Hematopoietic multipotent progenitor cell treated with erythropoietin and hydrocortisone succinate and interleukin-3 and kit ligand, for 6 days (in vitro differentiated cells): ENCODE results near the gene HUWE1.
"Not testable (repeated sequence)": the region's sequence is repeated elsewhere in the genome, so short reads cannot be mapped to it uniquely, and the experiment has no call there.

Source experiments
- DNase-seq: peaks from one replicate; pipeline ENCODE4 v3.0.0-alpha.2; 2015

The HUWE1 gene

DNA sequence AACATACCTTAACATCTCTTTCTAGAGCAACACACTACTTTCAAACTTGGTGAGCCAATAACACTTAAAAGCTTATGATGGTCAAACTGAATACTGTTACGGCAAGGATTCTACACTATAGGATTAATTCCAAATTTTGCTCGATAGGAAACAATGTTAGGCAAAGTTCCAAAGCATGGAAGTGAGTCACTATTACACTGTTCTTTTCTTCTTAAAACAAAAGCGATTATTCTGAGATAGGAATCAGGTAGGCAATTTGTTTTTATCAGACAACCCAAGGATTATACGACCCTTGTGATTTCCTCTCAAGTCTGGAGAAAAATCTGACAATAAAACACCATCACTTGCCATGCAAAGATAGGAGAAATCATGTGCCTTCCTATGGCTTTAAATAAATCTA is 81.5 kb downstream of the HUWE1 start:
- no peak for DNase-seq

DNA sequence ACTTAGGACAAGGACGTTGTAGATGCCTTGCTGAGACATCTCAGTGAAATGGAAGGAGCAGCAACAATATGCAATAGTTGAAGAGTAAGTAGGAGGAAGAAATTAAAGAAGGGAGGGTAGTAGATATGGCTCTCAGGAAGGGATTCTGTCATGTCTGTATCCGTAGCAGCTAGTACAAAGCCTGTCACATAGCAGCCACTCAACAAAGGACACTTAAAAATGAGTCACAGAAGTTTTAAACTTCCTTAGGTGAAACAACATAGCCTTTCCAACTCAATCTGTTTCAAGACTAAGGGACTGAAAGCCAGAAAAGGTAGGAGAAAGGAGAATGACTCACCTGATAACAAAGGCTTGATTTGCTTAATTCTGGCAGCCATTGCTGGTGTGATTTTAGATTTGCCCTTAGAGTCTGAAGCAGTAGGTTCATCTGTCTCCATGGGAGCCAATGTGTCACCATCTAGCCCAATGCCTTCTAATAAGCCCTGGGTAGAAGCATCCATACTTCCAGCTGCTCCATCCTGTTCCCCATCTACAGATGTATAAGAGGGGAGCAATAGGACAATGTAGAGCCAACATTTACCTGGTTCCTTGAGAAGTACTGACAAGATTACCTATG is 86.6 kb downstream of the HUWE1 start:
- no peak for DNase-seq

DNA sequence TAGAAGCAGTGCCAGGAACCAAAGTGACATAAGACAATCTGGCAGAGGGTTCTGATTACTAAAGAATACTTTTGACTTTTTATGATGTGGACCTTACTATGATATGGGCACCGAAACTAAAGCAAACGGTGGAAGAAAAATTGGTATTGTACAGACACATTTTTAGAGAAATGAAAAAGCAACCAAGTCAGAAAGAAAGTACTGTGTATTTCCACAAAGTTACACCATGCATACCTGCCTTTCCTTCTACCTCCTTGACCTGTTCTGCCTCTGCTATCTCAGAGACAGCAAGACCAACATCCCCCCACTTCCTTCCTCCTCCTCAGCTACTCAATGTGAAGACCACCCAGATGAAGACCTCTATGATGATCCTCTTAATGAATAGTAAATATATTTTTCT is 88.3 kb downstream of the HUWE1 start:
- no peak for DNase-seq

DNA sequence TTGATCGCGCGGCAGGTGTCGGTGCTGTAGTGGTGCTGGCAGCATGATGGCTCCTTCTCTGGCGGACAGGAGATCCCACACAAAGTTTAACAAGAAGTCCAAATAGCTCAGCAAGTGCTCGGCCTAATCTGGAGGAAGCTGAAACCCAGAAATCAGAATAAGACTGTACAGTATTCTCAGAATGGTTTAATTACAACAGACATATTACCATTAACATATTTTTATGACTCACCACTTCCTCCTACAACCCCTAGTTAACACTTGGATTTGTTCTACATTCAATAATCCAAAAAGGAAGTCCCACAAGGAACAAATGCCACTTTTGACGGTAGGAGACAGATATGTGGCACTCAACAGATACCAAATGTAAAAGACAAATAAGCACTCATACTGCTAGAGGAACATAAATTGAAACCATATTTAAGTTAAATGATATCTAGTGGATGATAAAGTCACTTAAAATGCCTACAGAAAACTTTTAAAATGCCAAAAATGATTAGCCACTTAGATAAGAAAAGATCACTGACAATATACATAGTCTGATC is 91.2 kb downstream of the HUWE1 start:
- DNase-seq: no peak

DNA sequence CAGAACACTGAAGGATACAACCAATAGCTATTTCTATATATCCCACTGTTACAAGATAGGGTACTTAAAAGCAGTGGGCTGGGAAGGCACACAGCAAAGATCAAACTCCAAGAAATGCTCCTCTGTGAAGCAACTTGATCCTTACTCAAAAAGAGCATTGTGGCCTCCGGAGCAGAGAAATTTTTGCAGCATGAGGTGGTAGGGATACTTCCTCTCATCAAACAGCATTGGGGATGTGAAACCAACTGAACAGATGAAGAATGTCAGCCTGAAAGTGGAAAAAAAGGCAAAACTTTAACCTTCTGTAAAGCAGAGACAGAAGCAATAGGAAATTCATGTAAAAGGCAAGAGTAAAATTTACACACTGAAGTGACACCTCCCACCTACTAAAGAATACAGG is 92.2 kb downstream of the HUWE1 start:
- no peak for DNase-seq

DNA sequence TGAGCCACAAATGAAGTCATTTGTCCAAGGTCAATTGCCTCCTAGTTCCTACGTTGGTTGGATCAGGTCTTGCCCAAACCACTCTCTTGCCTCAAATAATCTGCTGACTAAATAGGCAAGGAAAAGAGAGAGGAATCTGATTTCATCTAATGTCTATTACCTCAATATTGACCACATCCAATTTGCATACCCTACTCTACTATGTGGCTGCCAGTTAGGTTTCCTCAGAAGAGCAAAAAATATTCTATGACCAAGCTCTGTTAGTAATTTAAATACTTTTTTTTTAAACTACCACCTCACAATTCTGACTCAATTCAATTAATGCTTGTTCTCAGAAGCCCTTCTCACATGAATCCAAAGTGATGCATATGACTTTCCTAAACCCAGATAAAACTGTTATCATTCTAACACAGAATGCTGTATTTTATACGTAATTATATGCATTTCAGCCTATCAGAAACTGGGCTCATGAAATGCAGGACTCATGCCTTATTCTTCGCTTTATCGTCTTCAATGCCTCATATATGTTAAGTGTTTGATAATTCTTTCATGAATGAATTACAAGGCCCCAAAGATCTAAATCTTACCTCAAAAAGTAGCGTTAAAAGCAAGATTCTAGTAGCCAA is 98.6 kb downstream of the HUWE1 start:
- peak; percentile 61 for DNase-seq

DNA sequence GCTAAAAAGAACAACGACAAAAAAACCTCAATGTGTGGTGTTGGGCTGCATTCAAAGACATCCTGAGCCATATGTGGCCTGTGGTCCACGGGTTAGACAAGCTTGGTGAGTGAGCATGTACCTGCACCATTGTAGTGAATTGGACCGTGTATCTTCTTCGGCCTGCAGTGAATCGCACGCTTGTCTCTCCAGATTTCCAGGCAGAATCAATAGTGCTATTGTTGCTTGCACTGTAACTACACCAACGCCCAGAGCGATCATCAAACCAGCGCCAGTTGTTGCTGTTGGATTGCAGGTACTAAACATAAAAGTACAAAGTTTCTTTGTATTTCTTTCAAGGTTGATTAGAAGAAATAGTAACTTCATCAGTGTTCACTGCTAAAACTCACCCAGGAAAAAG is 101.6 kb downstream of the HUWE1 start:
- DNase-seq: no peak

DNA sequence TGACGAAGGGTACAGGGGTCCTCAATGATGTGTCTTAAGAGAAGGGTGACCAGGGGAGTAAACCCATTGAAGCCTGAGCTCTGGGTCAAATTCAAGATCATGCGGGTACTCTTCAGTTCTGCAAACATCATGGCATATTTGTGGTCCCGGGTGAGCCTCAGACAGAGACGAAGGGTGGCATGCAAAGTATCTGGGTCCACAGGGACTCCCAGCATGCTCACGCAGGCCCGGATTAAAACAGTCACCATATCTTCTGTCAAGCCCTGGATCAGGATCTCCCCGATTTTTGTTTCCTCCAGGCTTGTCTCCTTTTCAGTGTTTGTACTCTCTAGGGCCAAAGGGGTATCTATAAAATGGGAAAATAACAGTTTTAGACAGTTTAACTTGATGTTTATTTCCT is 102.9 kb downstream of the HUWE1 start:
- DNase-seq: no peak

DNA sequence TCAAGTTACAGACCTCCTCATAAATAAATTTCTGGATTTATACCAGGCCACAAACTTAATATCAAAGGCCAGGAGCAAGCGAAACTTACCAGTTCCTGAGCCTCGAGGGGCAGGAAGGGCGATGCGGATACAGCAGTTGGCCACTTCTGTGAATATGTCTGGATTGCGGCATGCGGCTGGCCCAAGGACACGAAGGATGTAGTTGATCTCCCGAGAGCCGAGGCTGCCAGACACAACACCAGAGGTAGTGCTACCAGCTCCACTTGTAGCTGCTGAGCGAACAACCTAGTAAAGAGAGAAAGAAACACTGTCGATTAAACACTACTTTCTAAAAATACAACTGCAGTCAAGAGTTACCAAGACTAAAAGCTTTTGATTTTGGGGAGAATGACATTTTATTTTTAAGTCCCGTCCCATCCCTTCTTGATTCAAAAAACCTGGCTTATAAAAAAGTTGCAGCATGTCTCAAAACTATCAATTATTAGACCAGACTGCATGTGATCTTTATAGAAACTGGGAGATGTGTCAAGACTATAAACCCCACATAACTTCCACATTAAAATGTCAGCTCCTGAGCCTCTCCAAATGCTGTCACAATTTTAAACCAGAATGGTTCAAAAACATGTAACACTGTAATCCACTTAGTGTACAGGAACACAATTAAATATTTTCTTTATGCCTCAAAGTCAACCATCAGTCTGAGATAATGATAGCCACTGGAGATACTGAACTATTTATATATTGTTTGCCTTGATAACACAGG is 105.6 kb downstream of the HUWE1 start:
- DNase-seq: no peak

DNA sequence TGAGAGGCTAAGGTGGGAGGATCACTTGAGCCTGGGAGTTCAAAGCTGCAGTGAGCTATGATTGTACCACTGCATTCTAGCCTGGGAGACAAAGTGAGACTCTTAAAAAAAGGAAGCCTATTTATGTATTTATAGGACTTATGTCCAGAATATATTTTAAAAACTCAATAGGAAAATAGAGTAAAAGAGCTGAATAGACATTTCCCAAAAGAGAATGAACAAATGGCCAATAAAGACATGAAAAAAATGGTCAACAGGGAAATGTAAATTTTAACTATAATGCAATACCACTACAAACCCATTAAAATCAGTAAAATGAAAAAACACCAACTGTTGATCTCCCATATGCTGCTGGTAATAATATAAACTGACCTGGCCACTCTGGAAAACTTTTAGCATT is 115.0 kb downstream of the HUWE1 start:
- no peak for DNase-seq

DNA sequence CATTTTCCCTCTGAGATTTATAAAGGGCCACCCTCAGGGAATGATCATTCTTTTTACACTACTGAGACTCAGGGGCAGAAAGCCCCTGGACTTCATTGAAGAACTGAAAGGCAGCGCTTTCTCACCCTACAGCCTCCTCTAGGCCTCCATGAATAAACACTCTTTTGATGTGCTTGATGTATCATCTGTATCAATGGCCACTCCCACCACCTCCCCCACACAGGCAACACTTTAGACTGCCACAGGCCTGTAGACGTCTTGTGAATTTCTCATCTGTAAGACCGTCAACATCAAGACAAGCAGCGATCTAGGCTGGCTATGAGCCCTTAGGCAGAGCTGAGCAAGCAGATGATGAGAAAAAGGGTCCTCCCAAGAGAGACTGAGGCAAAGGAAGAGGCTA is 123.2 kb downstream of the HUWE1 start:
- no peak for DNase-seq

DNA sequence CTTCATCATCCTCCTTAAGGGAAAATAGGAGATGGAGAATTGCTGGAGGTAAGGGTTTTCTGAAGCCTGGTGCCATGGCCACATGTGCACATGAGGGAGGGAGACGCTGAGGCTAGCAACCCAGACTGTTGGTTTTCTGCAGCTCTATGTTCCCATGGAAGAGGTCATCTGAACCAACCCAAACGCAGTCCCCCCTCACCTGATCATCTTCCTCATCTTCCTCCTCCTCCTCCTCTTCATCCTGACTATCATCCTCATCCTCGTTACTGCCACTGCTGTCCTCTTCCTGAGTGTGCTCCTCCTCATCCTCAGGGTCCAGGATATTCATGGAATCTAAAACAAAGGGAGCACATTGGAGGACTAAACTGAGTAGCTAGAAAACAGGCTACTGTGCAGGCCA is 124.6 kb downstream of the HUWE1 start:
- DNase-seq: no peak

DNA sequence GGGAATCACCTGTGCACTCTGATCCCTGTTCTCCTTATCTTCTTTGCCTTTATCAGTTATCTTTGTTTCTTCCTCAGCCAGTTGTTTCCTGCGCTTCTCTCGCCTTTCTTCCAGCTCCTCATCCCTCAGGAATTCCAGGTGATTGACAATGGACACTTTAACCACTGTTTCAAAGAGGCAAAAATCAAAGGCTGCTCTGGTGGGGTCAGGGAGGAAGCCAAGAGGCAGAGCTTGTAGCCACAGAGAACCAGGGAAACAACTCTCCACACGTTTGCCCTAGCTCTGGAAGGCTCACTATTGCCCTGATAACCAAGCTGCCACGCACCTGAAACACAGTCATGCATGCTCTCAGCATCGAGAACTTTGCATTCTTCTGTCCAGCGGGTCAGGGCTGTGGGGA is 127.9 kb downstream of the HUWE1 start:
- DNase-seq: no peak

DNA sequence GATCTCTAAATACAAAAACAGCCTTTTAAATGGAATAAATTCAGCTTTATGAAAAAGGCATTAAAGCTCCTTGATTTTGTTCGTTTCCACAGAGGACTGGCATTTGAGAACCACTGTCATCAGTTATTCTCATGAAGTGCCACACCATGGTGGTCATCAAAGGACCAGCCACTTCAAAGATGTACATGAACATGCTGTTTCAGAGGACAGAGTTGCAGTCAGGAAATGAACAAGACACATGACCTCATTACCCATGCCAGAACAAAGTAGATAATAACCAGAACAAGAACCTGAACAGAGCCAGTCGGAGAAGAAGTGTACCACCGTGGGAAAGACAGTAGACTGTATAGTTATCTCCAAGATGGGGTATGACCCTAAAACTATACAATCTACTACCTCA is 129.7 kb downstream of the HUWE1 start:
- no peak for DNase-seq

DNA sequence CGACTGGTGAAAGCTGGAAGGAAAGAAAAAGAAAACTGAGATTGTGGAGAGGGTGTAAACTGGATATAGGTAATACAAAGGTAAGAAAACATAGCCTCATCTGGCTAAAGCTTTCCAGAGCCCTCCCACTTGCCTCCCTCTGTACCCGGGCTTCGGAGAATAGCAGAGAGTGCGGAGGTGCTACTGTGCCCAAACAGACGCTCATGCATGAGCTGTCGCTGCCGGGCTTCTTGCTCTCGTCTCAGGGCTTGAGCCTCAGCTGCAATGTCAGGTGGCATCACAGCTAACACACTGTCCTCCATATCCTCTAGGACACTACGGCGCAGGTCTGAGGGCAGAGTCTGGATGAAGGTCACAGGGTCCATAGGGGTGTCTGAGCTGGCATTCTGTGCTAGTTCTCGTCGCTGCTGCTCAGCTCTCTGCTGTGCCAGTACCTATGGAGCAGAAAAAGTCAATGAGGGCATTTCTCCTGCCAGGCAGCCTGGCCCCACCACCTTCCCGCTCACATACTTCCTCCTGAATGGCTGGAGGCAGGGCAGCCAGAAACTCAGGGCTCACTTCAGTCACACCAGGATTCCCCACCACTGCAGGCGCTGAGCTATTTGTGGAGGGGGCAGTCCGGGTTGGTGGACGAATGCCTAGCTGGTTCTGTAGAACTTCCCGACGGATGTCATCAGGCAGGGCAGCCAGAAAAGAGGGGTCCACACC is 135.6 kb downstream of the HUWE1 start:
- DNase-seq: no peak

DNA sequence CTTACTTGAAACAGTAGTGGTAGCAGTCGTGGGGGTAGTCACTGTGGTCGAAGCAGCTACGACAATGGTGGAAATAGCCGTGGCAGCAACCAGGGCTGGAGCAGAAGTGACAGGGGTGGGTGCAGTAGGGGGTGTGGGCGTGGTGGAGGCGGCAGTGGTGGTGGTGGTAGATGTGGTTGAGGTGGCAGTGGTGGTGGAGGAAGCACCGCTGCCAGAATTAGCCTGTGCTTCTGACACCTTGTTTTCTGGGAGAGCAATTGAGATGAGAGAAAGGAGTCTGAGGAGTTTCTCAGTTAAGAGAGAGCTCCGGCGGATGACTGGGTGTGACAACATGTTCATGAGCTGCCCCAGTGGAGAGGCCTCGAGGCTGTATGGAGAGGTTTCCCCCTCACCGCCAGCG is 138.9 kb downstream of the HUWE1 start:
- DNase-seq: no peak

DNA sequence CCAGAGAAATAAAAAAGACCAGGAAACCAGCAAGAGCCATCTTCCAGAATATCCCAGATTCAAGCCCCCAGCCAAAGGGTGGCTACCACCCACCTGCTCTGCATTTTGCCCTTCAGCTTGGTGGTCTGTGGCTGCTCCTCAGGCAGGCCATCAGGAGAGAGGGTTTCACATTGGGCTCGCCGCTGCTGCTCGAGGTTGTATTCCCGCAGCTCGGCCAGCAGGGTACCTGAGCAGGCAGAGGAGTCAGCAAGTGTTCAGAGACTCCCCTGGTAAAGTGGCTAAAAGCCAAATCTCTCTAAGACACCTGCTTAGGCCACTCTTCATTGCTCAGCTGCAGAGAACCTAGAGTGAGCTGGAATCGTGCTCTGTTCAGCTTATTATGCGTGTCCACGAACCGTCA is 141.6 kb downstream of the HUWE1 start:
- no peak for DNase-seq

DNA sequence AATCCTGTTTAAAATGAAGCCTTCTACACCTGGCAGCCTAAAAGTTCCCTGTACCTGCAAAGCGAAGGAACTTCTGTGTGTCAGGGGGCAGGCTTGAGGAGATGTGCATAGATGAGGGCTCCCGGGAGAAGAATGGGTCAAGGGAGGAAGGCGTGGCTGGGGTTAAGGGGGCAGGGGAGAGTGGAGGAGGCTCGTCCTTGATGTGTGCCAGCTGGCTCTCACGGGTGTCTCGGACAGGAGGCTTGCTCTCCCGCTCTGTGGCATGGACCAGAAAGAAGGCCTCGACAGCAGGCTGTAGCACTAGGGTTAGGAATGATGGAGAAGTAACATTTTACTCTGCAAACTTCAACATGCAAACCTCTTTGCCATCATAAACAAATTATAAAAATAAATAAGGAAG is 147.7 kb downstream of the HUWE1 start:
- DNase-seq: no peak

DNA sequence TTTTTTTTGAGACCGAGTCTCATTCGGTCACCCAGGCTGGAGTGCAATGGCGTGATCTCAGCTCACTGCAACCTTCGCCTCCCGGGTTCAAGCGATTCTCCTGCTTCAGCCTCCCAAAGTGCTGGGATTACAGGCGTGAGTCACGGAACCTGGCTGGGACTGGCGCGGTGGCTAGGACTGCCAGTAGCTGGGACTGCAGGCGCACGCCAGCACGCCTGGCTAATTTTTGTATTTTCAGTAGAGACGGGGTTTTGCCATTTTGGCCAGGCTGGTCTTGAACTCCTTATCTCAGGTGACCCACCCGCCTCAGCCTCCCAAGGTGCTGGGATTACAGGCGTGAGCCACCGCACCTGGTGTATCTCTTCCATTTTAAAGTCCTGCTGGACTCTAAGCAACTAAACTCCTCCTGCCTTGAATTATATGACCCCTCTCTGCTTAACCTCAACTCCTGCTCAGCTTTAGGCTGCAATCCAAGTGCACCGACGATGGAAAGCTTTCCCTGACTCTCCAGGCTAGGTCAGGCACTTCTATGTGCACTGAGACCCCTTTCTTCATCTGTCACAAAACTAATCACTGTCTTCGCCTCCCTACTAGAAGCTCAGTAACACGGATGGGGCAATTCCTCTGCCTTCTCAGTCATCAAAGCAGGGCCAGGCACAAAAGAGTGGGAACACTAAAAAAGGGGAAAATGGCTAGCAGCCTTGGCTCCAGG is 155.1 kb downstream of the HUWE1 start:
- not testable (repeated sequence) for DNase-seq

DNA sequence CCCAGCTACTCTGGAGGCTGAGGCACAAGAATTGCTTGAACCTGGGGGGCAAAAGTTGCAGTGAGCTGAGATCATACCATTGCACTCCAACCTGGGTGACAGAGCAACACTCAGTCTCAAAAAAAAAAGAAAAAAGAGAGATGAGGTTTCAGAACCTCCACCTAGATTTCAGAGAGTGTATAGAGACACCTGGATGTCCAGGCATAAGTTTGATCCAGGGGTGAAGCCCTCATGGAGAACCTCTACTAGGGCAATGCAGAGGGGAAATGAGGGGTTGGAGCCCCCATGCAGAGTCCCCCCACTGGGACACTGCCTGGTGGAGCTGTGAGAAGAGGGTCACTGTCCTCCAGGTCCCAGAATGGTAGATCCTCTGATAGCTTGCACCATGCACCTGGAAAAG is 159.5 kb downstream of the HUWE1 start:
- no peak for DNase-seq

DNA sequence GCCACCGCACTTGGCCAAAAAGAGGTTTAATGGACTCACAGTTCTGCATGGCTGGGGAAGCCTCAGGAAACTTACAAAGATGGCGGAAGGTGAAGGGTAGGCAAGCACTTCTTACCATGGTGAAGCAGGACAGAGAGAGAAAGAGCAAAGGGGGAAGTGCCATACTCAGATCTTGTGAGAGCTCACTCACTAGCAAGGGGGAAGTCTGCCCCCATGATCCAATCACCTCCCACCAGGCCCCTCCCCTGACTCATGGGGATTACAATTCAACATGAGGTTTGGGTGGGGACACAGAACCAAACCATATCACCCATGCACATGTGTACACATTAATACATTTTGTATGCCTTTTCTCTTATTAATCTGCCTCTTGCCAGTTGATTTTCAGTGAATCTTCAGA is 175.2 kb downstream of the HUWE1 start:
- DNase-seq: peak; percentile 62

DNA sequence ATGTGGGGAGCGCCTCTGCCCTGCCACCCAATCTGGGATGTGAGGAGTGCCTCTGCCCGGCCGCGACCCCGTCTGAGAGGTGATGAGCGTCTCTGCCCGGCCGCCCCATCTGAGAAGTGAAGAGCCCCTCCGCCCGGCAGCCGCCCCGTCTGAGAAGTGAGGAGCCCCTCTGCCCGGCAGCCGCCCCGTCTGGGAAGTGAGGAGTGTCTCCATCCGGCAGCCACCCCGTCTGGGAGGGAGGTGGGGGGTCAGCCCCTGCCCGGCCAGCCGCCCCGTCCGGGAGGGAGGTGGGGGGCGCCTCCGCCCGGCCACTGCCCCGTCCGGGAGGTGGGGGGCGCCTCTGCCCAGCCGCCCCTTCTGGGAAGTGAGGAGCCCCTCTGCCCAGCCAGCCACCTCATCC is 182.5 kb downstream of the HUWE1 start:
- DNase-seq: not testable (repeated sequence)

DNA sequence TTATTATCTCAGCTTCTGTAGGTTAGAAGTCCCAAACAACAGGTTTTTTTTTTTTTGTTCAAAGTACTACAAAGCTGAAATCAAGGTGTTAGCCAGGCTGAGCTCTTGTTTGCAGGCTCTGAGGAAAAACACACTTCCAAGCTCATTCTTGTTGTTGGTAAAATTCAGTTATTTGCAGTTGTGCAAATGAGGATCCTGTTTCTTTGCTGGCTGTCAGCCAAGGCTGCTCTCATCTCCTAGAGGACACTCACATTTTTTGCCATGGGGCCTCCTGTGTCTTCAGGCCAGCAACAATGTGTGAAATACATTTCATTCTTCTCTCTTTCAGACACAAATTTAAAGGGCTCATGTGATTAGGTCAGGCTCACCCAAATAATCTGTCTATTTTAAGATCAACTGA is 192.1 kb downstream of the HUWE1 start:
- peak; percentile 54 for DNase-seq
